IPS-20b (cell line): ENCODE measurements around the gene RPL22.

Source experiments
- H3K27ac ChIP-seq: one replicate; pipeline ENCODE4 v1.5.1; 2013; ENCODE audit warnings: low read length
- H3K27me3 ChIP-seq: 2 replicates; pipeline ENCODE4 v1.6.1; 2013; ENCODE audit warnings: mild to moderate bottlenecking, low read length, inconsistent platforms; ENCODE audit not compliant: insufficient read depth
- H3K36me3 ChIP-seq: 2 replicates; pipeline ENCODE4 v1.6.1; 2013; ENCODE audit warnings: low read depth, mild to moderate bottlenecking, inconsistent platforms, low read length, moderate library complexity; ENCODE audit not compliant: insufficient read depth
- H3K4me1 ChIP-seq: 2 replicates; pipeline ENCODE4 v1.6.1; 2013; ENCODE audit warnings: mild to moderate bottlenecking, control low read depth, inconsistent platforms, low read length, moderate library complexity; ENCODE audit not compliant: insufficient read depth
- H3K4me3 ChIP-seq: 2 replicates; pipeline ENCODE4 v1.5.1; 2013; ENCODE audit warnings: mild to moderate bottlenecking, low read length, inconsistent platforms
- H3K9ac ChIP-seq: 2 replicates; pipeline ENCODE4 v1.6.1; 2013; ENCODE audit warnings: low read depth, mild to moderate bottlenecking, inconsistent platforms, low read length, moderate library complexity
- H3K9me3 ChIP-seq: 2 replicates; pipeline ENCODE4 v1.6.1; 2013; ENCODE audit warnings: mild to moderate bottlenecking, low read depth, low read length, inconsistent platforms; ENCODE audit not compliant: insufficient read depth

The RPL22 gene

GRCh38 chr1:6188466-6188865 is 10.9 kb downstream of the RPL22 start:
- Histone ChIP-seq H3K9me3 (no peaks in the 10 kb centered on the region), H3K4me3 (no peak overlapping the region), H3K27ac (no peak overlapping the region), H3K36me3 (peaks cover 86% of the 10 kb centered on the region), H3K9ac (no peak overlapping the region), H3K27me3 (peaks cover 6% of the 10 kb centered on the region), H3K4me1 (no peaks in the 10 kb centered on the region)

GRCh38 chr1:6185635-6186382 is 13.6 kb downstream of the RPL22 start:
- H3K27ac ChIP-seq = no peak overlapping the region
- peaks cover 63% of the 10 kb centered on the region for H3K36me3 ChIP-seq
- peaks cover 32% of the 10 kb centered on the region for H3K27me3 ChIP-seq
- no peak overlapping the region for H3K9ac ChIP-seq
- H3K4me3 ChIP-seq = no peak overlapping the region
- H3K9me3 ChIP-seq = no peaks in the 10 kb centered on the region
- peaks cover 7% of the 10 kb centered on the region for H3K4me1 ChIP-seq

- no peak overlapping the region for H3K9ac ChIP-seq
- H3K4me1 ChIP-seq = peaks cover 7% of the 10 kb centered on the region
- H3K9me3 ChIP-seq = no peaks in the 10 kb centered on the region
- H3K27ac ChIP-seq = no peak overlapping the region
- peaks cover 56% of the 10 kb centered on the region for H3K36me3 ChIP-seq
- peaks cover 39% of the 10 kb centered on the region for H3K27me3 ChIP-seq
- no peak overlapping the region for H3K4me3 ChIP-seq
Observed at GRCh38 chr1:6185151-6185550, 14.2 kb downstream of the RPL22 start.

DNA sequence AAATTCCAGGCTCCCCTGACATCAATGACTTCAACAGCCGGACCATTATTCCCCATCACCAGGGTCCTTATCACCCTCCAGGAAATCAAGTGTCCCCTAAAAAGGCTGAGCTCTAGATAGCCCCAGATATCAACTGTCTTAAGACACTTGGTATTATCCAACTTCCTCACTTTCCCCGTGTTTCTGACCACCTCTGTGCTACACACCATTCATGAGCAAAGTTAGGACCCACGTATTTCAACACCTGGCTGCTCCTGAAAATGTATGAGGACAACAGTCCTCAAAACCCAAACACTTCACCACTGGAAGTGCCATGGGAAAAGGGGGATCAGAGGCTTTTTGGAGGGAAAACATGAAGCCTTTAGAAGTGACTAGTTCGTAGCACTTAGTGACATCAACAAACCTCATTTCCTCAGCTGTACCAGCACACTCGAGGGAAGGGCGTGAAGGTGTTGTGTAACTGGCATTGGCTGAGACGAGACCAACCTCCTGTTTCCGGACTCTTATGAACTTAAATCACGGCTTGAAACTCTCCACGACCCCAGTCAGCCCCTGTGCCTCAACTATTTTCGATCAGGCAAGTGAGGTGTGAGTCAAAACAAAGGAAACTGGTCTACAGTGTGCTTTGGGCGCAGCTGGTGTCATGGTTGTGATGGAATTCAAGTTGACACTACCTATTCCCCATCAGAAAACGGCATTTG is 15.2 kb downstream of the RPL22 start:
- Histone ChIP-seq H3K9me3 (no peaks in the 10 kb centered on the region), H3K36me3 (peaks cover 47% of the 10 kb centered on the region), H3K4me3 (no peak overlapping the region), H3K27ac (no peak overlapping the region), H3K4me1 (peaks cover 7% of the 10 kb centered on the region), H3K9ac (no peak overlapping the region), H3K27me3 (peaks cover 45% of the 10 kb centered on the region)

DNA sequence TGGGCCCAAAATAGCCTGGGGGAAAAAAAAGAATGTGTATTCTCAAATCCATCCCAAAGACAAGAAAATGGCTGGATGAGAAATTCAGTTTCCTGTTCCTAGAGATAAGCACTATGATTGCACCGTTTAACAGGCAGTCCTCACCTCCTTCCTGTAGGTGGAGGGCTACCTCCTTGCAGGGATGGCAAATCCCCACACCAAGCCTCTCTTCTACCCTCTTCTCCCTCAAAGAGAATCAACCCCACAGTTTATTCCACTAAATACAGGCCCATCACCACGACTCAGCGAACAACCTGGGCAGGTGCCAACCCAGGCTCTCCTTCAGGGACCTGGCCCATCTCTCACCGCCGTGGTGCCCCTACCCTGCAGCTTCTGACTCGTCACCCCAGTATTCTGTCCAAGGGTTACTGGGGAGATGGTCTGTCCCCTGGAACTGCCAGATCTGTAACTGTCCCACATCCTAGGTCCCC is 15.8 kb downstream of the RPL22 start:
- no peak overlapping the region for H3K4me3 ChIP-seq
- peaks cover 40% of the 10 kb centered on the region for H3K36me3 ChIP-seq
- no peak overlapping the region for H3K27ac ChIP-seq
- peaks cover 7% of the 10 kb centered on the region for H3K4me1 ChIP-seq
- peaks cover 52% of the 10 kb centered on the region for H3K27me3 ChIP-seq
- H3K9ac ChIP-seq = no peak overlapping the region
- H3K9me3 ChIP-seq = no peaks in the 10 kb centered on the region

DNA sequence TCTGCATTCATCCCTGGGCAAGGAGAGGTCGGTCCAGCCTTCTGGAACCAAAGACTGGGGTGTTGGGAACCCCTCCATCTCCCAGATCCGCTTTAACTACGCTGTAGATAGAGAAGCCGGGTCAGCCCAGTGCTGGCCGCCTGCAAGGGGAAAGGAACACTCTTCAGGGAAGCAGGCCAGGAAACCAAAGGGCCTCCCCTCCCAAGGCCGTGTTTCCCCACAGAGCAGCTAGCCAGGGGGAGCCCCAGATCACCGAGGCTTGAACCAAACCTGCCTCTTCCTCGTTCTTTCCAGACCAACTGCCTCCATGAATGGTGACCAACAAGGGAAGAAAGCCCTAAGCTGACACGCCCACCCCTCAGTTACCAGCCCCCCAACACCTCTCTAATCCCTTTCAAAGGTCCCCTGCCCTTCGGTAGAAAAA is 18.0 kb downstream of the RPL22 start:
- Histone ChIP-seq H3K9ac (no peak overlapping the region), H3K36me3 (peaks cover 20% of the 10 kb centered on the region), H3K9me3 (no peaks in the 10 kb centered on the region), H3K27me3 (peaks cover 74% of the 10 kb centered on the region), H3K27ac (no peak overlapping the region), H3K4me1 (peaks cover 7% of the 10 kb centered on the region), H3K4me3 (peak overlapping the region; percentile 45; the same call in 1 of the 2 replicates)

DNA sequence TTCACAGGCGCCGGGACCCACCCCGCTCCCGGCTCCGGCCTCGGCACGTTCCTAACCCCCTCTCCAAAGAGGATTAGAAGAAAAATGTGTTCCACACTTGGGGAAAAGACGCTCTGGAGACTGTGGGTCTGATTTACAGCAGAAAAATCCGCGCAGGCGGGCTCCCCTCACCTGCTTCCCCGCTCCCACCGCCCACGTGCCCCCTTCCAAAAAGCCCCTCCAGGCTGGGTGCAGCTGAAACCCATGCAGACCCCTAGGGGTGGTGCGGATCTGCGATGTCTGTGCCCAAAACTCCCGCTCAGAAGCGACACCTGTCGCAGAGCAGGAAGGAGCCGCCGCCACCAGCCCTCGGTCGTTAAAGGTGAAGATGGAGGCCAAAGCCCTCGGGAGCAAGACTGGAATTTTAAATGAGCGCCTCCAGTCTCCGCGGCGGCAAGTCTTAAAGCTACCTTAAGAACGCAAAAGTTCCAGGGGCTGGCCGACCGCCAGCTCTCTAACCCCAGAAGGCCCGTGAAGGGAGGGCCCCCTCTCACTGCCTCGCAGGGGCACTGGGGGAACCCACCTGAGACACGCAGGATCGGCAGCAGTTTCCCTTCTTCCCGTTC is 18.6 kb downstream of the RPL22 start:
- Histone ChIP-seq H3K27ac (no peak overlapping the region), H3K27me3 (peaks cover 80% of the 10 kb centered on the region), H3K4me3 (peak overlapping the region; percentile 45; the same call in 1 of the 2 replicates), H3K9ac (no peak overlapping the region), H3K36me3 (peaks cover 16% of the 10 kb centered on the region), H3K9me3 (no peaks in the 10 kb centered on the region), H3K4me1 (peaks cover 7% of the 10 kb centered on the region)

DNA sequence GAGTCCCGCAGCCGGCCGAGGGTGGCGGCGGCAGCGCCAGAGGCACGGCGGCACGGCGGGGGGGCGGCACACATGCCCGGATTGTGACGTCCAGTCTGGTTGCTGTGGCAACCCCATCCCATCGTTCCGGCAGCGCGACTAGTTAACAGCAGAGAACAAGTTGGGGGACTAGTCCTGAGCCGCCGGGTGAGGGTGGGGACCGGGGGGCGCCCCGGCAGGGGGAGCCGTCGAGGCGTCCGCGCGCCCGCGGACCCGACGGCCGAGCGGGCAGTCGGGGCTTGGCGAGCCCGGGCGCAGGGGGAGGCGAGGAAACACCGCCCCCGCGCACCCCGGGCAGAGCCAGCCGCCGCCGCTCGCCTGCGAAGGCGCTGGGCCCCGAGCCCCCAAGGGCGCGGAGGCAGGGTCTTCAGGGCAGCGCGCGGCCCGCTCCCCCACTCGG is 19.1 kb downstream of the RPL22 start, which contains the start of gene CHD5:
CHD5 (minus strand) TSS at position 54 of the 439 bp plus-strand sequence. CDS start 298 bp downstream, outside the sequence.
- H3K27me3 ChIP-seq = peaks cover 85% of the 10 kb centered on the region
- peak within 1 kb of the TSS; percentile 45; the same call in 1 of the 2 replicates for H3K4me3 ChIP-seq
- peaks cover 7% of the 10 kb centered on the region for H3K4me1 ChIP-seq
- no peak within 1 kb of the TSS for H3K9ac ChIP-seq
- H3K9me3 ChIP-seq = no peaks in the 10 kb centered on the region; the same call in 1 of the 2 replicates
- no peak within 1 kb of the TSS for H3K27ac ChIP-seq
- peaks cover 10% of the 10 kb centered on the region for H3K36me3 ChIP-seq

GRCh38 chr1:6179564-6180175 is 19.7 kb downstream of the RPL22 start:
- Histone ChIP-seq H3K4me1 (peaks cover 7% of the 10 kb centered on the region), H3K36me3 (peaks cover 4% of the 10 kb centered on the region), H3K9me3 (no peaks in the 10 kb centered on the region; the same call in none of the 2 replicates), H3K27me3 (peaks cover 86% of the 10 kb centered on the region), H3K27ac (no peak overlapping the region), H3K9ac (no peak overlapping the region), H3K4me3 (no peak overlapping the region; the same call in 1 of the 2 replicates)

GRCh38 chr1:6178751-6179563 is 20.4 kb downstream of the RPL22 start:
- Histone ChIP-seq H3K36me3 (no peaks in the 10 kb centered on the region), H3K4me1 (peaks cover 7% of the 10 kb centered on the region), H3K27ac (no peak overlapping the region), H3K9ac (no peak overlapping the region), H3K9me3 (no peaks in the 10 kb centered on the region; the same call in none of the 2 replicates), H3K4me3 (peak overlapping the region; percentile 33; the same call in 1 of the 2 replicates), H3K27me3 (peaks cover 85% of the 10 kb centered on the region)
